GM21526 (cell line): Measurements from ENCODE around the gene SGSM2.

Experiments used
- ATAC-seq: cut with Tn5 transposase; IDR thresholded peaks from one replicate; pipeline ENCODE4 v1.9.1; 2021; ENCODE audit warnings: moderate library complexity; ENCODE audit not compliant: unreplicated experiment, low FRiP score

SGSM2 gene

GRCh38 chr17:2416010-2416734 is 78.9 kb downstream of the SGSM2 start:
- no peak for ATAC-seq

GRCh38 chr17:2418572-2418971 is 81.3 kb downstream of the SGSM2 start:
- no peak for ATAC-seq

GRCh38 chr17:2419486-2419885 is 82.2 kb downstream of the SGSM2 start:
- no peak for ATAC-seq

GRCh38 chr17:2420176-2420575 is 82.9 kb downstream of the SGSM2 start:
- no peak for ATAC-seq

- ATAC-seq: no peak
These were observed 84.2 kb downstream of the SGSM2 start for GRCh38 chr17:2421315-2422147.

GRCh38 chr17:2423271-2423670 is 86.0 kb downstream of the SGSM2 start:
- ATAC-seq: no peak

GRCh38 chr17:2427215-2427614 is 89.9 kb downstream of the SGSM2 start:
- ATAC-seq: no peak

GRCh38 chr17:2427910-2428309 is 90.6 kb downstream of the SGSM2 start:
- ATAC-seq: no peak
